Measurements from ENCODE around the gene TUBGCP4. TPM values are rescaled to one million over a fixed set of nuclear protein-coding genes. Genes with fewer than 3 reads are reported as not detected.

The TUBGCP4 gene
- total RNA-seq, 2 donors from 2014 or later = 32.3 to 41.3 TPM

- no peak overlapping the region for H3K4me3 Mint-ChIP-seq
- H3K36me3 Mint-ChIP-seq (ENCODE audit: low read depth) = peaks cover 90% of the 10 kb centered on the region
- H3K27me3 Mint-ChIP-seq = no peaks in the 10 kb centered on the region
- no peaks in the 10 kb centered on the region for H3K9me3 Mint-ChIP-seq
- ATAC-seq (replicated peaks) = no peak
- H3K4me1 Mint-ChIP-seq = peaks cover 5% of the 10 kb centered on the region
- no peak overlapping the region for H3K27ac Mint-ChIP-seq
Measured at GRCh38 chr15:43423793-43424192, 52.9 kb downstream of the TUBGCP4 start.

- ATAC-seq (replicated peaks) = no peak
- Mint-ChIP-seq H3K36me3 (ENCODE audit: low read depth) (peaks cover 90% of the 10 kb centered on the region), H3K9me3 (no peaks in the 10 kb centered on the region), H3K4me1 (no peaks in the 10 kb centered on the region), H3K4me3 (no peak overlapping the region), H3K27ac (no peak overlapping the region), H3K27me3 (no peaks in the 10 kb centered on the region)
Measured at GRCh38 chr15:43429687-43430086, 58.8 kb downstream of the TUBGCP4 start.

- no peak overlapping the region for H3K4me3 Mint-ChIP-seq
- no peaks in the 10 kb centered on the region for H3K9me3 Mint-ChIP-seq
- H3K27ac Mint-ChIP-seq = peak overlapping the region; percentile 12
- H3K27me3 Mint-ChIP-seq = no peaks in the 10 kb centered on the region
- H3K4me1 Mint-ChIP-seq = no peaks in the 10 kb centered on the region
- ATAC-seq (replicated peaks) = no peak
- peaks cover 77% of the 10 kb centered on the region for H3K36me3 Mint-ChIP-seq (ENCODE audit: low read depth)
Measured at GRCh38 chr15:43433165-43433564, 62.3 kb downstream of the TUBGCP4 start.

GRCh38 chr15:43433661-43434303 lies 62.9 kb downstream of the TUBGCP4 start:
- Mint-ChIP-seq H3K36me3 (ENCODE audit: low read depth) (peaks cover 81% of the 10 kb centered on the region), H3K27me3 (no peaks in the 10 kb centered on the region), H3K9me3 (no peaks in the 10 kb centered on the region), H3K4me3 (no peak overlapping the region), H3K4me1 (no peaks in the 10 kb centered on the region), H3K27ac (no peak overlapping the region)
- ATAC-seq (replicated peaks) = no peak

GRCh38 chr15:43434446-43434845 lies 63.5 kb downstream of the TUBGCP4 start:
- Mint-ChIP-seq H3K36me3 (ENCODE audit: low read depth) (peaks cover 82% of the 10 kb centered on the region), H3K4me3 (no peak overlapping the region), H3K27me3 (no peaks in the 10 kb centered on the region), H3K9me3 (no peaks in the 10 kb centered on the region), H3K27ac (no peak overlapping the region), H3K4me1 (no peaks in the 10 kb centered on the region)
- ATAC-seq (replicated peaks) = no peak

- Mint-ChIP-seq H3K4me1 (peaks cover 6% of the 10 kb centered on the region), H3K27ac (no peak overlapping the region), H3K9me3 (no peaks in the 10 kb centered on the region), H3K27me3 (no peaks in the 10 kb centered on the region), H3K36me3 (ENCODE audit: low read depth) (peaks cover 79% of the 10 kb centered on the region), H3K4me3 (no peak overlapping the region)
- no peak for ATAC-seq (replicated peaks)
Measured at GRCh38 chr15:43436395-43436794, 65.5 kb downstream of the TUBGCP4 start.

GRCh38 chr15:43439268-43439667 lies 68.4 kb downstream of the TUBGCP4 start:
- Mint-ChIP-seq H3K4me1 (peaks cover 6% of the 10 kb centered on the region), H3K4me3 (no peak overlapping the region), H3K27me3 (no peaks in the 10 kb centered on the region), H3K36me3 (ENCODE audit: low read depth) (peaks cover 53% of the 10 kb centered on the region), H3K9me3 (no peaks in the 10 kb centered on the region), H3K27ac (peak overlapping the region; percentile 10)
- ATAC-seq (replicated peaks) = no peak

- peaks cover 62% of the 10 kb centered on the region for H3K36me3 Mint-ChIP-seq (ENCODE audit: low read depth)
Measured at GRCh38 chr15:43440721-43441281, 69.9 kb downstream of the TUBGCP4 start.

GRCh38 chr15:43441316-43441715 lies 70.4 kb downstream of the TUBGCP4 start:
- H3K27ac Mint-ChIP-seq = peak overlapping the region; percentile 93
- peak overlapping the region; percentile 58 for H3K4me3 Mint-ChIP-seq
- no peaks in the 10 kb centered on the region for H3K27me3 Mint-ChIP-seq
- peaks cover 6% of the 10 kb centered on the region for H3K4me1 Mint-ChIP-seq
- no peaks in the 10 kb centered on the region for H3K9me3 Mint-ChIP-seq
- H3K36me3 Mint-ChIP-seq (ENCODE audit: low read depth) = peaks cover 67% of the 10 kb centered on the region
- ATAC-seq (replicated peaks) = peak; percentile 68

More at GRCh38 chr15:43440721-43441281, 69.9 kb downstream of the TUBGCP4 start:
- Mint-ChIP-seq H3K27me3 (no peaks in the 10 kb centered on the region), H3K4me1 (peaks cover 6% of the 10 kb centered on the region), H3K4me3 (peak overlapping the region; percentile 58), H3K9me3 (no peaks in the 10 kb centered on the region), H3K27ac (peak overlapping the region; percentile 93)
- ATAC-seq (replicated peaks) = peak; percentile 98

- Mint-ChIP-seq H3K9me3 (no peaks in the 10 kb centered on the region), H3K4me3 (no peak overlapping the region), H3K36me3 (ENCODE audit: low read depth) (peaks cover 47% of the 10 kb centered on the region), H3K27me3 (no peaks in the 10 kb centered on the region), H3K27ac (peak overlapping the region; percentile 18), H3K4me1 (no peaks in the 10 kb centered on the region)
- ATAC-seq (replicated peaks) = peak; percentile 77
Measured at GRCh38 chr15:43446344-43446743, 75.4 kb downstream of the TUBGCP4 start.

- H3K9me3 Mint-ChIP-seq = no peaks in the 10 kb centered on the region
Measured at GRCh38 chr15:43449981-43450380, 79.1 kb downstream of the TUBGCP4 start.

More at GRCh38 chr15:43449981-43450380, 79.1 kb downstream of the TUBGCP4 start:
- ATAC-seq (replicated peaks) = no peak
- H3K4me1 Mint-ChIP-seq = no peaks in the 10 kb centered on the region
- no peak overlapping the region for H3K4me3 Mint-ChIP-seq
- H3K27me3 Mint-ChIP-seq = no peaks in the 10 kb centered on the region
- H3K36me3 Mint-ChIP-seq (ENCODE audit: low read depth) = peaks cover 56% of the 10 kb centered on the region
- H3K27ac Mint-ChIP-seq = no peak overlapping the region

Other genes with a start within 250 kb of the TUBGCP4 start
- 10 to 100 TPM; 15.7 to 21.4 TPM for gene TMEM62, start 237.5 kb upstream of the TUBGCP4 start, total RNA-seq
- 10 to 100 TPM; 63.1 to 66.8 TPM for gene CCNDBP1, start 185.7 kb upstream of the TUBGCP4 start, total RNA-seq
- not detected for gene EPB42, start 150.1 kb upstream of the TUBGCP4 start, total RNA-seq
- gene TGM5, start 104.2 kb upstream of the TUBGCP4 start, total RNA-seq = under 1 TPM; 0.48 to 0.61 TPM
- gene TGM7, start 68.8 kb upstream of the TUBGCP4 start, total RNA-seq = not detected
- 10 to 100 TPM in 1 of 2 donors, 1 to 10 TPM in 1; 7.1 to 10.4 TPM for gene LCMT2, start 40.5 kb upstream of the TUBGCP4 start, total RNA-seq
- gene ZSCAN29, start 58 bp upstream of the TUBGCP4 start, total RNA-seq = 10 to 100 TPM; 18.6 to 20.6 TPM
- gene TP53BP1, start 122.1 kb downstream of the TUBGCP4 start, total RNA-seq = 10 to 100 TPM; 29.9 to 30.9 TPM
- gene MAP1A, start 146.5 kb downstream of the TUBGCP4 start, total RNA-seq = 1 to 10 TPM; 1.7 to 3.5 TPM
- gene PPIP5K1, start 219.1 kb downstream of the TUBGCP4 start, total RNA-seq = 10 to 100 TPM; 20.2 to 43.6 TPM
- under 1 TPM in 1 of 2 donors, not detected in 1; 0.32 TPM for gene CKMT1B, start 222.9 kb downstream of the TUBGCP4 start, total RNA-seq
- gene STRC, start 247.7 kb downstream of the TUBGCP4 start, total RNA-seq = 1 to 10 TPM; 1.1 to 4.4 TPM